ENCODE results near the gene MED22.

Gene MED22

GRCh38 chr9:133355881-133356357, 8.0 kb upstream of the MED22 start:
- TF ChIP-seq CTCF (IDR thresholded peaks at IDR 0.05; ENCODE audit: unreplicated experiment in 3 of 3) = no peak
- no peaks in the 10 kb centered on the region for H3K9me3 Mint-ChIP-seq
- H3K27me3 Mint-ChIP-seq (ENCODE audit: low read depth) = no peaks in the 10 kb centered on the region
- H3K4me1 Mint-ChIP-seq = peaks cover 30% of the 10 kb centered on the region
- peak overlapping the region; percentile 87 to 92 (median 91) for H3K4me3 Mint-ChIP-seq
- H3K36me3 Mint-ChIP-seq (ENCODE audit: low read depth) = peaks cover 36% of the 10 kb centered on the region
- H3K27ac Mint-ChIP-seq = peak overlapping the region in 2 of 3 experiments; percentile 72 to 75

- no peaks in the 10 kb centered on the region for H3K27me3 Mint-ChIP-seq (ENCODE audit: low read depth)
- H3K36me3 Mint-ChIP-seq (ENCODE audit: low read depth) = peaks cover 43% of the 10 kb centered on the region
- H3K4me3 Mint-ChIP-seq = peak overlapping the region; percentile 87 to 92 (median 91)
- no peak for TF ChIP-seq CTCF (IDR thresholded peaks at IDR 0.05; ENCODE audit: unreplicated experiment in 3 of 3)
- H3K27ac Mint-ChIP-seq = no peak overlapping the region
- H3K4me1 Mint-ChIP-seq = peaks cover 19% of the 10 kb centered on the region
- H3K9me3 Mint-ChIP-seq = no peaks in the 10 kb centered on the region
Measured at GRCh38 chr9:133354766-133355165, 6.8 kb upstream of the MED22 start.

- no peak for TF ChIP-seq CTCF (IDR thresholded peaks at IDR 0.05; ENCODE audit: unreplicated experiment in 3 of 3)
- peak overlapping the region; percentile 65 to 92 (median 91) for H3K4me3 Mint-ChIP-seq
- peaks cover 50% of the 10 kb centered on the region for H3K36me3 Mint-ChIP-seq (ENCODE audit: low read depth)
- no peaks in the 10 kb centered on the region for H3K9me3 Mint-ChIP-seq
- H3K4me1 Mint-ChIP-seq = peaks cover 23% of the 10 kb centered on the region
- H3K27ac Mint-ChIP-seq = peak overlapping the region in 1 of 3 experiments; percentile 35
- no peaks in the 10 kb centered on the region for H3K27me3 Mint-ChIP-seq (ENCODE audit: low read depth)
Measured at GRCh38 chr9:133353548-133353947, 5.6 kb upstream of the MED22 start.

- Mint-ChIP-seq H3K4me1 (peaks cover 24% of the 10 kb centered on the region), H3K4me3 (peak overlapping the region; percentile 62 to 91 (median 65)), H3K9me3 (no peaks in the 10 kb centered on the region), H3K27ac (peak overlapping the region in 1 of 3 experiments; percentile 35), H3K27me3 (ENCODE audit: low read depth) (no peaks in the 10 kb centered on the region), H3K36me3 (ENCODE audit: low read depth) (peaks cover 47% of the 10 kb centered on the region)
- TF ChIP-seq CTCF (IDR thresholded peaks at IDR 0.05; ENCODE audit: unreplicated experiment in 3 of 3) = no peak
Measured at GRCh38 chr9:133352635-133353340, 4.9 kb upstream of the MED22 start.

GRCh38 chr9:133351908-133352634, 4.1 kb upstream of the MED22 start:
- H3K27ac Mint-ChIP-seq = peak overlapping the region in 1 of 3 experiments; percentile 38
- H3K9me3 Mint-ChIP-seq = no peaks in the 10 kb centered on the region
- TF ChIP-seq CTCF (IDR thresholded peaks at IDR 0.05; ENCODE audit: unreplicated experiment in 3 of 3) = peak in 2 of 3 experiments; percentile 26 to 45
- H3K27me3 Mint-ChIP-seq (ENCODE audit: low read depth) = no peaks in the 10 kb centered on the region
- peak overlapping the region; percentile 25 to 77 (median 62) for H3K4me3 Mint-ChIP-seq
- H3K4me1 Mint-ChIP-seq = peaks cover 19% of the 10 kb centered on the region
- peaks cover 47% of the 10 kb centered on the region for H3K36me3 Mint-ChIP-seq (ENCODE audit: low read depth)

Measured in nephron (organoid).